HUES6 (cell line): Measurements from ENCODE around the gene SHE.
"Not testable (repeated sequence)": the region's sequence is repeated elsewhere in the genome, so short reads cannot be mapped to it uniquely, and the experiment has no call there.

Experiments used
- H3K27ac ChIP-seq: 2 replicates; pipeline ENCODE4 v1.7.0; 2013; ENCODE audit warnings: low read depth, mild to moderate bottlenecking, low read length, inconsistent platforms
- H3K27me3 ChIP-seq: 2 replicates; pipeline ENCODE4 v1.6.1; 2013; ENCODE audit warnings: low read length; ENCODE audit not compliant: control insufficient read depth, insufficient read depth
- H3K36me3 ChIP-seq: 2 replicates; pipeline ENCODE4 v1.6.1; 2013; ENCODE audit warnings: low read length; ENCODE audit not compliant: control insufficient read depth, insufficient read depth
- H3K4me1 ChIP-seq: 2 replicates; pipeline ENCODE4 v1.6.1; 2013; ENCODE audit warnings: low read length; ENCODE audit not compliant: control insufficient read depth, insufficient read depth
- H3K4me3 ChIP-seq: 2 replicates; pipeline ENCODE4 v1.5.1; 2013; ENCODE audit warnings: low read depth, low read length
- H3K9ac ChIP-seq: one replicate; pipeline ENCODE4 v1.6.1; 2013; ENCODE audit warnings: mild to moderate bottlenecking, low read length
- H3K9me3 ChIP-seq: 2 replicates; pipeline ENCODE4 v1.6.1; 2013; ENCODE audit warnings: low read depth, low read length; ENCODE audit not compliant: control insufficient read depth, insufficient read depth

The SHE gene

DNA sequence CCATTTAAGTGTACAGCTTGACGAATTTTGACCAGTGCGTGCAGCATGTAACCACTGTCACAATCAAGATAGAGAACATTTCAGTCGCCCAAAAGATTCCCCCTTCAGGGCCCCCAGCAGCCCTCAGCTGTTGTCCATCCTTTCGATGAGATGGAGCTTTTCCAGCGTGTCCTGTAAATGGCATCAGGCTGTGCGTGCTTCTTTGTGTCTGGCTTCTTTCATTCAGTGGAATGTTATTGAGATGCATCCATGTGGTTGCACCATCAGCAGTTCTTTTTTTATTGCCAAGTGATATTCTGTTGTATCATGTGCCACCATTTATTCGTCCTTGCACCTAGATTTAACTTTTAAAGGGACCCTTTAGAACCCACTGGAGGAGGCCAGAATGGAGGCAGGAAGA, 34.4 kb upstream of the SHE start:
- no peak overlapping the region for H3K4me3 ChIP-seq
- H3K27me3 ChIP-seq: no peaks in the 10 kb centered on the region
- H3K9ac ChIP-seq: no peak overlapping the region
- peaks cover 3% of the 10 kb centered on the region; the same call in 1 of the 2 replicates for H3K4me1 ChIP-seq
- peaks cover 9% of the 10 kb centered on the region; the same call in 1 of the 2 replicates for H3K9me3 ChIP-seq
- no peaks in the 10 kb centered on the region for H3K36me3 ChIP-seq
- no peak overlapping the region for H3K27ac ChIP-seq

DNA sequence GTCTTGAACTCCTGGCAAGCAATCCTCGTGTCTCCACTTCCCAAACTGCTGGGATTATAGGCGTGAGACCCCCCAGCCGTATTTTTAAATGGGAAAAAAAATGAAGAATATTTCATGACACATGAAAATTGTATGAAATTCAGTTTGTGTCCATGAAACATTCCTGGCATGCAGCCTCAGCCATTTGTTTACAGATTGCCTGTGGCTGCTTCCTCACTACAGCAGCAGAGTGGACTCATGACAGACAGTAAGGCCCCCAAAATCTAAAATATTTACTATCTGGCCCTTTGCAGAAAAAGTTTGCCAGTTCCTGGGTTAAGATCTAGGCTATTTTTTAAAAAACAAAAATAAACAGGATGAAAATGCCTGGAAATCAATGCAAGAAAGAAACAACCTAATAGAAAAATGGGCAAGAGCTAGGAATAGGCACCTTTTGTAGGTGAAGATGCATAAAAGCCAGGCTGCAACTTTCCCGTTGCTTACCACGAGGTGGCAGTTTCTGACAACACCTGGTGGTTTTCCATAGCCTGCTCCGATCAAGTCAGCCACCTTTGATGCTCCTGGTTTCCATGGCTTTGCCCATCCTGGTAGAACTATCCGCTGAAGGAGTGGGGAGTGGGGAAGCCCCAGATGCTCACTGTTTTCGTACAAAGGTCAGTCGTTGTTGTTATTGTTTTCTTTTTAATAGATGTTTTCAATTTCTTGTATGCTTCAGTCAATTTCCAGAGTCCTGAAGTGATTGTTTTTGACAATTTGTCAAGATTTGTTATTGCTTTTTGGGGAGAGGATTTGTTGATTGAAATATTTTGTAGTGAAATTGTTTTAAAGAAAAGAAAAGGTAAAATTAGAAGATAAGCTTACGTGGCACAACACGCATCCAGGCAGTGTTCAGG, 32.0 kb upstream of the SHE start:
- Histone ChIP-seq H3K9ac (no peak overlapping the region), H3K4me3 (no peak overlapping the region), H3K27me3 (no peaks in the 10 kb centered on the region), H3K27ac (no peak overlapping the region), H3K9me3 (peaks cover 9% of the 10 kb centered on the region; the same call in 1 of the 2 replicates), H3K36me3 (no peaks in the 10 kb centered on the region), H3K4me1 (peaks cover 3% of the 10 kb centered on the region; the same call in 1 of the 2 replicates)

DNA sequence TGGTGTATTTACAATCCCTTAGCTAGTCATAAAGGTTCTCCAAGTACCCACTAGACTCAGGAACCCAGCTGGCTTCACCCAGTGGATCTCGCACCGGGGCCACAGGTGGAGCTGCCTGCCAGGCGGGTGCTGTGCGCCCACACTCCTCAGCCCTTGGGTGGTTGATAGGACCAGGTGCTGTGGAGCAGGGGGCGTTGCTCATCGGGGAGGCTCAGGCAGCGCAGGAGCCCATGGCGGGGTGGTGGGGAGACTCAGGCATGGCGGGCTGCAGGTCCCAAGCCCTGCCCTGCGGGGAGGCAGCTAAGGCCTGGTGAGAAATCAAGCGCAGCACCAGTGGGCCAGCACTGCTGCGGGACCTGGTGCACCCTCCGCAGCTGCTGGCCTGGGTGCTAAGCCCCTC, 29.7 kb upstream of the SHE start:
- not testable (repeated sequence) for H3K27ac ChIP-seq, H3K9ac ChIP-seq, H3K4me1 ChIP-seq

DNA sequence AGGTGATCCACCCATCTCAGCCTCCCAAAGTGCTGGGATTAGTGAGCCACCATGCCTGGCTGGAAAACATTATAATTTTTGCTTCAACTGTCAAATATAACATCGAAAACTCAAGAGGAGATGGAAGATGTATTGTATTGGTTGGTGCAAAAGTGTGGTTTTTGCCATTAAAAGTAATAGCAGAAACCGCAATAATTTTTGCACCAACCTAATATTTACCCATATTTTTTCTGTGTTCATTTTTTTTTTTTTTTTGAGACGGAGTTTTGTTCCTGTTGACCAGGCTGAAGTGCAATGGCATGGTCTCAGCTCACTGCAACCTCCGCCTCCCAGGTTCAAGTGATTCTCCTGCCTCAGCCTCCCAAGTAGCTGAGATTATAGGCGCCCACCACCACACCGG, 27.1 kb upstream of the SHE start:
- Histone ChIP-seq H3K9me3 (peaks cover 9% of the 10 kb centered on the region; the same call in 1 of the 2 replicates), H3K4me3 (no peak overlapping the region), H3K36me3 (no peaks in the 10 kb centered on the region), H3K27me3 (no peaks in the 10 kb centered on the region), H3K4me1 (no peaks in the 10 kb centered on the region), H3K9ac (no peak overlapping the region), H3K27ac (no peak overlapping the region)

More for the DNA sequence above, 29.7 kb upstream of the SHE start:
- not testable (repeated sequence) for H3K36me3 ChIP-seq, H3K9me3 ChIP-seq, H3K4me3 ChIP-seq, H3K27me3 ChIP-seq

DNA sequence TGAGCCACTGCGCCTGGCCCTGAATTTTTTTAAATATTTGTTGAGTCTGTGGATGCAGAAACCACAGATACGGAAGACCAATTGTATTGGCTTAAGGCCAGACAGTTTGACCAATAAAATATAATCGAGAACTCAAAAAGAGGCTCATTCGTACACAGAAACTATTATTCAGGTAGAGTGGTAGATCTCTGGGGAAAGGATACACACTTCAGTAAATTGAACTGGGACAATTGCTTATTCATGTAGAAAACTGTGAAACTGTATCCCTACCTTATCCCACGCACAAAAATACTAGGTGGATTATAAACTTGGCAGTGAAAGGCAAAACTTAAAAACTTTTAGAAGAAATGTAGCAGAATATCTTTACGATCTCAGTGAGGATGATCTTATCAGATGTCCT, 25.0 kb upstream of the SHE start:
- H3K4me1 ChIP-seq: no peaks in the 10 kb centered on the region
- H3K9ac ChIP-seq: no peak overlapping the region
- H3K27me3 ChIP-seq: no peaks in the 10 kb centered on the region
- no peak overlapping the region for H3K27ac ChIP-seq
- H3K9me3 ChIP-seq: peaks cover 3% of the 10 kb centered on the region; the same call in 1 of the 2 replicates
- no peaks in the 10 kb centered on the region for H3K36me3 ChIP-seq
- H3K4me3 ChIP-seq: no peak overlapping the region

DNA sequence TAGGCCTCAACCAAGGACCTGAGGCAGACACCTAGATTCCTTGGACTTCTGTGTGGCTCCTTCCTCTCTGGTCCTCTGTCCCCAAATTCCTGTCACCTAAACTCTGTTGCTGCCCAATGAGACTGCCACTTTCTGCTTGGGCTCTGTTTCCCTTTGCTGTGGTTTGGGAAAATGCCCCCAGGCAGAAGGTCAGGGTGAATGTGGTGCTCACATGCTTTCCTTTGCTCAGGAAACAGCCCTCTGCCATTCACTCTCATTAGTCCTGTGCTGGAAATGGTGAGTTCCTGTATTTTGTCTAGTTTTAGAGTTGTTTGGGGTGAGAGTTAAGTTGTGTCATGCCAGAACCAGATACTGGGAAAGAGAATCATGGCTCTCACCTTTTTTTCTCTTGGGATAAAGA, 22.7 kb upstream of the SHE start:
- H3K27ac ChIP-seq: no peak overlapping the region
- H3K27me3 ChIP-seq: no peaks in the 10 kb centered on the region
- H3K9me3 ChIP-seq: no peaks in the 10 kb centered on the region
- H3K9ac ChIP-seq: no peak overlapping the region
- no peaks in the 10 kb centered on the region for H3K36me3 ChIP-seq
- H3K4me3 ChIP-seq: no peak overlapping the region
- H3K4me1 ChIP-seq: no peaks in the 10 kb centered on the region; the same call in 1 of the 2 replicates

DNA sequence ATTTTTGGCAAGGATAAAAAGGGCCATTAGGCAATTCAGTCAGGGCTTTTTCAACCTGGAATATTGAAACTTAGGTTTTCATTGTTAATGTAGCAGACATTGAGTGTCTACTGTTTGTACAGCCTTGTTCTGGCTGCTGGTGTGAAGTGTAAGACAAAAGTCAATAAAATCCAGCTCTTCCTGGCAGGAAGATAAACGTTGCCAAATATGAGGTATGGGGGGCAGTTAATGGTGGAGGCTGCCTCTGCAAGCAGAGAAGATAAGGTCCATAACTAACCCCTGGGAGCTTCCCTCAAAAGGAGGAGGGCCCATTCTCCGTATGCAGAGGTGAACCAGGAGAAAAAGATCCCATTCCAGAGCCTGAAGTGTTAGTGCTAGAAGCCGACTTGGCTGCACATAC, 19.5 kb upstream of the SHE start:
- H3K27me3 ChIP-seq: no peaks in the 10 kb centered on the region
- no peaks in the 10 kb centered on the region for H3K9me3 ChIP-seq
- no peaks in the 10 kb centered on the region; the same call in 1 of the 2 replicates for H3K4me1 ChIP-seq
- H3K27ac ChIP-seq: no peak overlapping the region
- H3K9ac ChIP-seq: no peak overlapping the region
- no peaks in the 10 kb centered on the region for H3K36me3 ChIP-seq
- no peak overlapping the region for H3K4me3 ChIP-seq

DNA sequence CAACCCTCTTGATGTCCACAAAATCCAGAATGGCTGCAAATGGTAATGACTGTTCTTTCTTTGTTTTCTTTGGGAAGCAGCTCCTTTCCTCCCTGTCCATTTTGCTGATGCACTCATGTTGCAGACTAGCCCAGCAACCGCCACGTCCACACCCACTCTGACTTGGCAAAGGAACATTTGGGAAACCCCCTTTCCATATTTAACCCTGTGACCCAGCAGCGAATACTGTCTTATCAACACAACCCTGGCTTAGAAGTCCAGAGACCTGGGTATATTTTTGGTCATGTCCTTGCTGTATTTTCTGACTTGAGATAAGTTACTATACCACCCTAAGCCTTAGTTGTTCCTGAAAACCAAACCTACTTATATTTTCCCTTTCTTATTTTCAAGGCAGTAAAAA, 18.1 kb upstream of the SHE start:
- peaks cover 3% of the 10 kb centered on the region; the same call in 1 of the 2 replicates for H3K27me3 ChIP-seq
- no peaks in the 10 kb centered on the region for H3K9me3 ChIP-seq
- H3K9ac ChIP-seq: no peak overlapping the region
- no peak overlapping the region for H3K4me3 ChIP-seq
- no peaks in the 10 kb centered on the region; the same call in 1 of the 2 replicates for H3K4me1 ChIP-seq
- H3K27ac ChIP-seq: no peak overlapping the region
- H3K36me3 ChIP-seq: no peaks in the 10 kb centered on the region

DNA sequence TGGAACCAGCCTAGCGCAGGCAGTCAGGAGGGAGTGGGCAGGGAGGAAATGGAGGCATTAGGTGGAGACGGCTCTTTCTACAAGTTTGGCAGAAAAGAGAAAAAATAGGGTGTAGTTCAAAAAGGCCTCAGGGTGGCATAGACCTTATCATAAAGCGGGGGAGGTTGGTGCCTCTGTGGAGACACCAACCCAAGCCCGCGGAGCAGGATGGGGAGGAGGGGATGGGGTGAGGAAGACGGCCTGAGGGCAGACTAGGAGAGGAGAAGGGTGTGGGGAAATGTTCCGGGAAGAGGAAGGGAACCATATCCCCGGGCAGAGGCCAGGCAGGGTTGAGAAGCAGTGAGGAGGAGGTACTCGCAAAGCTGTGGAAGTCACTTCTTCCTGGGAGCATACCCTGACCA, 17.4 kb upstream of the SHE start:
- peaks cover 3% of the 10 kb centered on the region; the same call in 1 of the 2 replicates for H3K27me3 ChIP-seq
- no peaks in the 10 kb centered on the region; the same call in 1 of the 2 replicates for H3K4me1 ChIP-seq
- H3K9me3 ChIP-seq: no peaks in the 10 kb centered on the region
- H3K36me3 ChIP-seq: no peaks in the 10 kb centered on the region
- H3K27ac ChIP-seq: no peak overlapping the region
- H3K9ac ChIP-seq: no peak overlapping the region
- no peak overlapping the region for H3K4me3 ChIP-seq

DNA sequence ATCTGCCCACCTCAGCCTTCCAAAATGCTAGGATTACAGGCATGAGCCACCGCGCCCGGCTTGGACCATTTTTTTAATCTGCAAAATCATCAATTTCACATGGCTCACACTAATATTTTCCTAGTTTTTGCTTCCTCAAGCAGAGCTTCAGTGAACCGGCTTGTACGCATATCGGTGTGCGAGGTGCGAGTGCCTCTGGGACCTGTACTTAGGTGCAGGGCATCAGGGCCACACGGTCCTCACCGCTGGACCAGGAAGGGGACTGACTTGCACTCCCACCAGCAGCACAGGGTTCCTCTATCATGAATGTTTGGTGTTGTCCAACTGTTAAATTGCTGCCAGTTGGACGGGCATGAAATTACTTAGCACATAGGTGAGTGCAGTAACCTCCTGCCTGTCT, 15.4 kb upstream of the SHE start:
- H3K27me3 ChIP-seq: peaks cover 3% of the 10 kb centered on the region; the same call in 1 of the 2 replicates
- no peaks in the 10 kb centered on the region for H3K9me3 ChIP-seq
- H3K4me1 ChIP-seq: no peaks in the 10 kb centered on the region; the same call in 1 of the 2 replicates
- H3K27ac ChIP-seq: no peak overlapping the region
- H3K9ac ChIP-seq: no peak overlapping the region
- no peak overlapping the region for H3K4me3 ChIP-seq
- no peaks in the 10 kb centered on the region for H3K36me3 ChIP-seq

DNA sequence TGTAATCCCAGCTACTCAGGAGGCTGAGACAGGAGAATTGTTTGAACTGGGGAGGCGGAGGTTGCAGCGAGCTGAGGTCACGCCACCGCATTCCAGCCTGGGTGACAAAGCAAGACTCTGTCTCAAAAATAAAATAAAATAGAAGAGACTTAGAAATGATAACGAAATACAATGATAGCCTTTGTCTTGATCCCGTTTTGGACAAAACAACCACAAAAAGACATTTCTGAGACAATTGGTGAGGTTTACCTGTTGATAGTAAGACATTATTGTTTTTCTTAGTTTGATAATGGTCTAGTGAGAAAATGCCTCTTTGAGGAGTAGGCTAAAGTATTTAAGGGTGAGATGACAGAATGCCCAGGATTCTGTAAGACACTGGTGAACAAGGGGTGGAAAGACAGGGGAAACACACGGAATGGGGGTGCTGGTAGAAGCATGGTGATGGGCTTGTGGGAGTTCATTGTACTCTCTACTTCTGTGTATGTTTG, 11.9 kb upstream of the SHE start:
- Histone ChIP-seq H3K9me3 (no peaks in the 10 kb centered on the region), H3K4me1 (no peaks in the 10 kb centered on the region), H3K36me3 (no peaks in the 10 kb centered on the region), H3K4me3 (no peak overlapping the region), H3K27me3 (peaks cover 3% of the 10 kb centered on the region; the same call in 1 of the 2 replicates), H3K27ac (no peak overlapping the region), H3K9ac (no peak overlapping the region)
